HG03039 (cell line): ENCODE data around the gene GOT1.

ENCODE experiments used
- ATAC-seq: cut with Tn5 transposase; IDR thresholded peaks from one replicate; pipeline ENCODE4 v1.9.1; 2021; ENCODE audit warnings: mild to moderate bottlenecking, moderate library complexity; ENCODE audit not compliant: unreplicated experiment

Gene GOT1

GRCh38 chr10:99365311-99365710, 65.1 kb downstream of the GOT1 start:
- ATAC-seq = no peak

- ATAC-seq = no peak
Measured at GRCh38 chr10:99364125-99364524, 66.3 kb downstream of the GOT1 start.

GRCh38 chr10:99360934-99361333, 69.5 kb downstream of the GOT1 start:
- no peak for ATAC-seq

- ATAC-seq = no peak
Measured at GRCh38 chr10:99358101-99358500, 72.3 kb downstream of the GOT1 start.

- no peak for ATAC-seq
Measured at GRCh38 chr10:99357691-99358090, 72.7 kb downstream of the GOT1 start.

- ATAC-seq = no peak
Measured at GRCh38 chr10:99353182-99353581, 77.2 kb downstream of the GOT1 start.

GRCh38 chr10:99347672-99348071, 82.8 kb downstream of the GOT1 start:
- no peak for ATAC-seq
